ENCODE measurements around the gene HLA-F.

Gene HLA-F

DNA sequence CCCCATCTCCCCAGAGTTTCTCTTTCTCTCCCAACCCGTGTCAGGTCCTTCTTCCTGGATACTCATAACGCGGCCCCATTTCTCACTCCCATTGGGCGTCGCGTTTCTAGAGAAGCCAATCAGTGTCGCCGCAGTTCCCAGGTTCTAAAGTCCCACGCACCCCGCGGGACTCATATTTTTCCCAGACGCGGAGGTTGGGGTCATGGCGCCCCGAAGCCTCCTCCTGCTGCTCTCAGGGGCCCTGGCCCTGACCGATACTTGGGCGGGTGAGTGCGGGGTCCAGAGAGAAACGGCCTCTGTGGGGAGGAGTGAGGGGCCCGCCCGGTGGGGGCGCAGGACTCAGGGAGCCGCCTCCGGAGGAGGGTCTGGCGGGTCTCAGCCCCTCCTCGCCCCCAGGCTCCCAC, at the start of gene HLA-F:
Gene HLA-F, plus strand, starts transcription at position 173 of the 404 bp plus-strand sequence. Its CDS starts 30 bp downstream, at position 203.
- peak; percentile 69 for DNase-seq (ENCODE audit: low read depth)

DNA sequence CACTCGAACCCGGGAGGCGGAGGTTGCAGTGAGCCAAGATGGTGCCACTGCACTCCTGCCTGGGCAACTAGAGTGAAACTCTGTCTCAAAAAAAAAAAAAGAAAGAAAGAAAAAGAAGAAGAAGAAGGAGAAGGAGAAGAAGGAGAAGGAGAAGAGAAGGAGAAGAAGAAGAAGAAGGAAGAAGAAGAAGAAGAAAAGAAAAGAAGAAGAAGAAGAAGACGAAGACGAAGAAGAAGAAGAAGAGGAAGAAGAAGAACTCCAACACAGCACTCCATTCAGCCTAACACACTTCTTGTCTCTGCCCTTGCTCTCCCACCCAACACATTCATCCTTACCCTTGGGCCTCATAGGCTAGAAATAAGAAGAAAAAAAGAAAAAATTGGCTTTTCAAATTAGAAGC, 49.2 kb upstream of the HLA-F start:
- DNase-seq (ENCODE audit: low read depth): no peak

DNA sequence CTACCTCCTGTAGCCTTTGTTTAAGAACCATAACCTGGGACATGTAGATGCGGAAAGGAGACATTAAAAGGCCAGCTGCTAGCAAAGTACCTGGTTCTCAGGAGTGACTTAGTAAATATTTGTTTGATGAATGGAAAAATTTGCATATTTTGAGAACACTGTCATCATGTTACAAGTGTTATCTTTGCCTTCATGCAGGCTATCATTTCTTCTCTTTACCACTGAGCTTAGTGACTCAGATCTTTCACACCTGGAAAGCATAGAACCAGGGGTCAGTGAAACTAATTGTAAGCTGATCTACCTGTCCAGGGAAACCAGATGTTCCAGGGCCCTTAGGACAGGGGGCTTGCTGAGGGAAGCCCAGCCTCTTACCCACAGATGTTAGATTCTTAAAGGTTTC, 47.7 kb upstream of the HLA-F start:
- DNase-seq (ENCODE audit: low read depth): no peak

DNA sequence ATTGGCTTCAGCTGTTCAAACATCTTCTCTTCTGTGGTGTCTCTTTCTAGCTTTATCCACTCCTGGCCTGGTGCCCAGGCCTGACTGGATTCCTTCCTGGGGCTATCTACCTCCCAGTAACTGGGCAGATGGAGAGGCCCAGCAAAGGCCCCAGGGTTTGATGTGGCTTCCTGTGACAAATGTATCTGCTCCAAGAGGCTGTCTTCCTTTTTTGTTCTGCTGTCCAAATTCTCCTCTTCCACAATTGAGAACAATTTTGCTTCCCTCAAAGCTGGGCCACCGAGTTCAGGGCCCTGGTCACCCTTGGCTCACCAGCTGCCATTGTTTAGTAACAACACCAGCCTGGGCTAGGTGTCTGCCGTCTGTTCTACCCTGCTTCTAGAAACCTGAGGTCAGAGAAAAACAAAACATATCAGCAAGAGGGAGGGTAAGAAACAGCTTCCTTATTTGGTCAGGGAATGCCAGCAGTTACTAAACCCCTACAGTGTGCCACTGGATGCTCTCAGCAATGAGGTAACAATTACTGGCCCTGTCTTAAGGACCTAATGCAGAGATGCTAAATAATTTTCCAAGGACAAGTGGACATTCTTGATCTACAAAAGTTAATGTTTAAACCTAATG, 46.1 kb upstream of the HLA-F start:
- DNase-seq (ENCODE audit: low read depth): no peak

DNA sequence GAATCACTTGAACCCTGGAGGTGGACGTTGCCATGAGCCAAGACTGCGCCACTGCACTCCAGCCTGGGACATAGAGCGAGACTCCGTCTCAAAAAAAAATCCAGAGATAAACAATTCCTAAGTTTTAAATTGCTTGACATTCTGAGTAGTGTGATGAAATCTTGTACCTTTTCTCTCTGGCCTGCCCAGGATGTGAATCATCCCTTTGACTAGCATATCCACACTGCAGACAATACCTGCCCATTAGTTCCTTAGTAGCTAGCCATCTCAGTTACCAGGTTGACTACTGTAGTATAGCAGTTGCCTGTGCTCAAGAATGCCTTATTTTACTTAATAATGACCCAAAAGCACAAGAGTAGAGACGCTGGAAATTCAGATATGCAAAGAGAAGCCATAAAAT, 45.1 kb upstream of the HLA-F start:
- DNase-seq (ENCODE audit: low read depth): no peak

DNA sequence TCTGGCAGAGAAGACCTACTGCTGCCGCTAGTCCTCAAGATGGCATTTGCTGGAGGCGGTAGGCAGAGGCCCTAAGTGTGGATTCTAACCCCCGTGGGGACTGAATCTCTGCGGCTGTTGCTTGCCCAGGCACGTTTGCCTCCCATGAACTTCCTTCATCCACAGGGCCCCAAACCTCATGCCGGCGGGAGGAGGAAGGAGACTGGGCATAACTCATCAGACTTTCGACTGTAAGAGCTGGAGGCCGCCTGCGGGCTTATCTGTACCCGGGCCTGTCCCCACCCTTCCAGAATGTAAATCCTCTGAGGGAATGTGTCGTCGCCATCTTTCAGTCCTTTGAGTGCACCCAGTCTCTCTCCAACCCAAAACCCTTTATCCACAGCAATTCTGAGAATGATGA, 43.3 kb upstream of the HLA-F start:
- no peak for DNase-seq (ENCODE audit: low read depth)

DNA sequence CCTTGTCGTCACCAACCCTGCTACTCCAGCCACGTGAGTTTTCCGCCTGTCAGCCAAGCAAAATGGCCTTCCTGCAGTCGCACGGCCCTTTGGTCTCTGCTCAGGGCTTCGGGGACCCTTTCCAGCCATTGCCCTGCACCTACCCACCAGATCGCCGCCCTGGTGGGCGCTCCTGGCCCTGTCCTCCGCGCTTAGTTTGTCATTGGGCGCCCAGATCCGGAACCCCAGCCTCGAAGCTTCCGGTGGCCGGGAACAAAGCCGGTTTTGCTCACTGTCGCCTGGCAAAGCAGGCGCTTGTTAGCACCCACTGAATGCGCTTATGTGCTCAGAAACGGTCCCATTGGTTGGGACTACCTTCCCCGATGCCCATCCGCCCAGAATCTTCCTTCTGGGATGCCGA, 42.8 kb upstream of the HLA-F start:
- no peak for DNase-seq (ENCODE audit: low read depth)

DNA sequence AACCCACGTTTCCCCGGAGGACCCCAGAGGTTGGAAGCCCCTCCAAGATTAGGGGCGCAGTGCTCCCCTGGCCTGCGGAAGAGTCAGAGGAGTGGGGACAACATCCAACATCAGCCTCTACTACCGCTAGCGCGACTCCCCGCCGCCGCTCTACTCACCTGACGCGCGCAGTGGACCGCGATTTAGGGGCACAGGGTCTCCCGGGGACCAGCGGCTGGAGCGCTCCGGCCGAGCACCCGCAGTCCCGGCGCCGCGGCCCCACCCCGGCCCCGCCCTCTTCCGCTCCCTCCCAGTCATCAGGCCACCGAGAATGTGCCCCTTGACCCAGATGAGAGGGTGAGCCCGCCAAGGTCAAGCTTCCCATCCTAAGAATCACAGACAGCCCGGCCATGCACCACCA, 42.3 kb upstream of the HLA-F start, which contains the start of gene ZFP57:
Gene ZFP57, minus strand, starts transcription at position 249 of the 400 bp plus-strand sequence. CDS start 4,149 bp downstream, outside the sequence.
- DNase-seq (ENCODE audit: low read depth): no peak

DNA sequence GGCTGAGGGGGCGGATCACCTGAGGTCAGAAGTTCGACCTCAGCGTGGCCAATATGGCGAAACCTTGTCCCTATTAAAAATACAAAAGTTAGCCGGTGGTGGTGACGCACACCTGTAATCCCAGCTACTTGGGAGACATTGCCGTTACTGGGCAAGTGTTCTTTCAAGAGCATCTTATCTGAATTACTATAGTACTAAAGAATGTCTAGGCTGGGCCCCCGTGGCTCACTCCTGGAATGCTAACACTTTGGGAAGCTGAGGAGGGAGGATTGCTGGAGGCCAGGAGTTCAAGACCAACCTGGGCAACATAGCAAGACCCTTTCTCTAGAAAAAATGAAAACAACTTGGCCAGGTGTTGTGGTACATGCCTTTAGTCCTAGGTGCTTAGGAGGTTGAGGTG, 41.4 kb upstream of the HLA-F start:
- no peak for DNase-seq (ENCODE audit: low read depth)

DNA sequence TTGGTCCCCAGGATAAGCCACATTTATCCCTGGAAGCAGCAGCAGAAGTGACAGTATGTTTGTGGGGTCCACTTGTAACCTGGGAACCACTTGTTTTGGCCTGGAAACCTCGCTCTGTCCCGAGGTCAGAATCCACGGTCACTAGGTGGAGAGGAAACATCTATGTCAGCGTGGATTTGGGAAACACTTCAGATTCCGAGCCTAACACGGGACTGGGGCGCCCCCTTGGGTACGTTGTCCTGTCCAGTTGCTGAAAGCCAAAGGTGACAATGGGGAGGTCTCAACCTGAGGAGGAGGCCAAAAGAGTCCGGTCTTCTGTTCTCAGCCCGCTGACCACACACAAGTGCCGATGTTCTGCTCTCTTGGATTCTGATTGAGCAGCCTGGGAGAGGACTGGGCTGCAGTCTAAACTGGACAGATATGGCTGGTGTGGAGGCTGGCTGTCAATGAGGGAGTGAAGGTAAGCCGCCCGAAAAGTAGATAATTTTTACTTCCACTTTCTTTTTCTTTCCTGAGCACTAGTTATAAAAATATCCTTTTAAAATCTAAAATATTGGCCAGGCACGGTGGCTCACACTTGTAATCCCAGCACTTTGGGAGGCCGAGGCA, 37.4 kb upstream of the HLA-F start:
- DNase-seq (ENCODE audit: low read depth): no peak

DNA sequence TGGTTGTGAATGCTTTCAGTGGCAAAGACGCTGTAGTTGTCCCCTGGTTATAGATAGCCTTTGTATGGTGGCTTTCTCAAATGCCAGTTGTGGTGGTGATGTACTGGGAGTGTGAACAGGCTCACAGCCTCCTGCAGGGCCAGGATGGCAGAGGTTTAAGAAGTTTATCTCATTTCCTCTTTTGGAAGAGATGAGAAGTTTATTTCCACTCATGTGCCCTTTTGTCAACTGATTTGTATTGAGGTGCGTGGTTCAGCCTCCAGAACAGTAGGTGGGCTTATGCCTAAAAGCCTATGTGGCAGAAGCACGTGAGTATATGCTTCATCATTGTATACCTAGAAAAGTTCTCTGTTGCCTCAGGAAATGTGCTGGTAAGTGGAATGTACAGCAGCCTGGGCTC, 28.6 kb upstream of the HLA-F start:
- DNase-seq (ENCODE audit: low read depth): no peak

DNA sequence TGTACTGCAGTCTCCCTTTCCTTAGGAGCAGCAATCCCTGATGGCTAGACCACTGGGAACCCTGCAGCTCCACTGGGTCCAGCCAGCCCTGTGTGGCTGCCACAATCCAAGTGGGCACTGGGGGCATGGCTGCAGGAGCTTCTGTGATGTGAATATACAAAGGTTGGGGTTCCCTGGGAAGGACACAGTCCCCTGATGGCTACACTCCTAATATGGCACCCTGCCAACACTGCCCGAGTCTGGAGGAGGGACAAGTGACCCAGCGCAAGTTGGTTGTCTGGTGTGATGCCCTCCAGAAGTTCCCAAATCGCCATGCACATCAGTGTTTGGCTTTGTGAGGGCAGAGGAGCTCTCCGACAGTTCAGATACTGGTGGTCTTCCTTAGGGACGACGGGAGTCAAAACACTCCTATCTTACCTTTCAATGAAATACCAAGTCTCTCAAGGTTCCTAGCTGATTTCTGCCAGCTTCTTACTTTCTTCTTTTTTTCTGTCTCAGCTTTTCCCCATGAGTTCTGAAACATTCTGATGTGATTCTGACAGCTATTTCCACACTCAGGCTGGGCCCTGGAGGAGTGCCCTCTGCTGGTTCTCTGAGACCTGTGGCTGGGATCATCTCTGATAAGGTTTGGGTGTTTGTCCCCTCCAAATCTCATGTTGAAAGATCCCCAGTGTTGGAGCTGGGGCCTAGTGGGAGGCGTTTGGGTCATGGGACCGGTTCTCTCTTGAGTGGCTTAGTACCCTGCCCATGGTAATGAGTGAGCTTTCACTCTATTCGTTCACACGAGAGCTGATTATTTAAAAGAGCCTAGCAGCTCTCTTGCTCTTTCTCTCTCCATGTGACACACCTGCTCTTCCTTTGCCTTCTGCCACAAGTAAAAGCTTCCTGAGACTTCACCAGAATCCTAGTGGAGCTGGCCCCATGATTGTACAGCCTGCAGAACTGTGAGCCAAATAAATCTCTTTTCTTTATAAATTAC, 26.8 kb upstream of the HLA-F start:
- DNase-seq (ENCODE audit: low read depth): no peak

DNA sequence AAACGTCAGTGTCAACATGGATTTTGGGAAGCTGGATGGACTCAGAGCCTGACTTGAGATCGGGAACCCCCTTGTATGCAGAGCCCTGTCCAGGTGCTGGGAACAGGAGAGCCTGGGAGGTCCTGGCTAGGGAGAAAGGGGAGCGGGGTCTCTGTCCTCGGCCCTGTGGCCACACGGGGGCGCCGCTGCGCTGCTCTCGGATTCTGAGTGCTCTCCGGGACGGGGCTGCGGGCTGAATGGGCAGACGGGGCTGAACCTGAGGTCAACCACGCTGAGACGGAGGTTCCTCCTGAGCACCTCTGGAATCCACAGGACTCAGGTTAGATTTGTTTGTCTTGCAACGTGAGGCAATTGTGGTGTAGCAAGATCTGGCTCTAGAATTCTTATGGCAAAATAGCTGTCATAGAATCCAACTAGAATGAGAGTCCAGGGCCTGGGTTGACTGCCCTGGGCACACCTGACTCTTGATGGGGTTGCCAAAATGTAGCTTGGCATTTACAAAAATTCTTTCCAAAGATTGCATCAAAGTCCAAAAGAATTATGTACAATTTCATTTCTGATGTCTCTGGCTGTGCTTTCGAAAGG, 20.6 kb upstream of the HLA-F start:
- peak; percentile 69 for DNase-seq (ENCODE audit: low read depth)

DNA sequence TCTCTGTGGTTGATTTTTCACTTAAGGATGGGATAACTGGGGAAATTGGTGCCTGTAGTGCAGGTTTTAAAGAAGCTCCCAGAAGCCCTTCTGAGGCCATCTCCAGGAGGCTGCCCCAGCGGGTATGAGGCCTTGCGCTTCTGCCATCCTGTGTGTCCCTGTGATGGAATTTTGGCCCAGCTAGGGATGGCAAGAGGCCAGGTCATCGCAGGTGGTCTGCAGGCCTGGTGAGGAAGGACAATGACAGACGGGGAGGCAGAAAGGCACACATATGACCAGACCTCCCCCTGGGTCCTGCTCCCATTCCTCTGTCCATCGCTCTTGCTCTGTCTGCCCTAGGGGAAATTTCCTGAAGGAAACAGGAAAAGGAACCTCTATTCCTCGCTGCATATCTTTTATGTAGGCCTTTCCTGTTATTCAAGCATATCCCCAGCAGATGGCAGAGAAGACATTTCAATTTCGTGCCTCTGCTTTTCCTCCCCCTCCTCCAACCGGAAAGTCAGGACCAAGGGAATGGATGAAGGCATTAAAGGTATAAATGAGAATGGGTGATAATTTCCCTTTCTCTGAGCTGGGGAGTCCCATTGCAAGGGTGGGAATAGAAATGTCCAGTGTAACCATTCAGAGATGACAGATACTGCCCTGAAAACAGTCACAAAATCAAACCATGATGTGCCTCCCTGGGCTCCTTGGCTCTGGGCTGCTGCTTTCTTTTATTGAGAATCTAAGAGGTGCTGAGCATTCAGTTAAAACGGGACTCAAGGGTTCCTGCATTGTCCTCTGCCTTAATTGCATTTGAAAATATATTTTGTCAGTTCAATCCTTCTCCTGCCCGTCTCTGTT, 17.6 kb upstream of the HLA-F start:
- DNase-seq (ENCODE audit: low read depth): no peak

DNA sequence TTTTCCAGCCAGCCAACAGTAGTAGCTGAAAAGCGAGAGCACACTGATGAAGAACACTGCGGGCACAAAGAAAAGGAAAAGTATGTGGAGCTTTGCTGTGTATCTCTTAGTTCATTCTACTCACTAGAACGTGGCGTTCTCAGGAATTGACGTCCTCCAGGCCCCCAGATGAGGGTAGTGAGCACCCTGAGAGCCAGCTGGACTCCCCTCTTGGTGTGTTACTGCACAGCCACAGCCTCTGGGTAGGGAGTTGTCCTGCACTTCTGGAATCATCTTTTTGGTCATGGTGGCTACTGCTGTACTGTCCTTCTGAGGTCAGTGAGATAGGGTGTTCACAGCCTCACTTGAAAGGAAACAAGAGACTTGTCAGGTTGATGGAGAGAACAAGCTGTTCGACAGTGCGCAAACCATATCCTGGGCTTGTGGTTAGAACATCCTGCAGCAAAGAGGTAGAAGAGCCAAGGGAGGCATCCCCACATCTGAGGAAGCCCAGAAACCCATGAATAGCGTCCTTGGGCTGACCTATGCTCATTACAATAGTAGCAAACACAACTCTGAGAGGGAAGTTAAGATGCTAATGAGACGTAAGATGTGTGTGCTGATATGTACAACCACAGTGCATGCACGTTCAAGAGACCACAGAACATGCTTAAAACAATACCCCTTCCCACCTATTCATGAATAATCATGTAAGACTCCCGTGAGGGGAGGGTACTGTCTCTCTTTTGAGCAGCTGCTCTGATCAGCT, 14.6 kb upstream of the HLA-F start:
- peak; percentile 58 for DNase-seq (ENCODE audit: low read depth)

DNA sequence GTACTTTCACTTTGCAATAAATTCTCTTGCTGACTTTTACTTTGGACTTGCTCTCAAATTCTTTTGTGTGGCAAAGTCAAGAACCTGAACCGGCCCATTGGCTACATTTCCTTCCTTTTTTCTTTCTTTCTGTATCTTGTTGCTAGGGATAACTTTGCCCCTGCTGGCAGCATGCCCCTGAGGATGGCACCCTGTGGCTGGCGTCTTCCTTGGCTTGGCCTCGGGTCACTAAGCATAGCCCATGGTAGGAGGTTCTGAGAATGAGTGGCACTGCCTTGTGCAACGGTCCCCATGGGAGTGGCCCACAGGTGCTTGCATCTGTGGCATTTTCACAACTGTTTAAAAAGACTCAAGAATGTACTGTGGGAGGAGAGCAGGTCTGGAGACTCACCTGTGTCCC, 14.0 kb upstream of the HLA-F start:
- DNase-seq (ENCODE audit: low read depth): no peak

DNA sequence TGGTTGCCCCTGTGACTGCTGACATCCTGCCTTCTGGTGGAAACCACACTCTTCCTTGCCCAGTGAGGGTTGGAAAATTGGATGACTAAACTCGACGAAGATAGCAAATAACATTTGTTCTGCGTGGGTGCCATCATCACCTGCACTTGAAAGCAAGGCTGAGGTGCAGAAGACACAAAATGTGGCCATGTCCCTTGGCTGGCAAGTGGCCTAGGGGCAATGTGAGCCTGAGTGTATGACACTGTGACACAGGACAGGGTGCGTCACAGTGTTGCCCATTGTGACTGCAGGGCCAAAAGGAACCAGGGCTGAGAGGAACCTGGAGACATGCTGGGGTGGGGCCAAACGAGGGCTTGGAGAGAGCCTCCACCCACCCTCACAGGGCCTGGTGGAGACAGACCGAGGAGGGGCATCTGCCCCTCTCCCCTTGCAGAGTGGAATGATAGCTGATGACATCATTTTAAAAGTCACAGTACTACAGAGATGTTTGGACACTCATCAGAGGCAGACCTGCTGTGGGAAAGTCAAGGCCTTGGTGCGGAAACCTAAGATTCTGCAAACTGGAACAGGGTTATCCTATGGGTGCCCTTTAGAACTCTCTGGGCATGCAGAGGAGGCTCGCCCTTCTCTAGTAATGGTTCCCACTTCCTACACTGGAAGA, 12.8 kb upstream of the HLA-F start:
- no peak for DNase-seq (ENCODE audit: low read depth)

DNA sequence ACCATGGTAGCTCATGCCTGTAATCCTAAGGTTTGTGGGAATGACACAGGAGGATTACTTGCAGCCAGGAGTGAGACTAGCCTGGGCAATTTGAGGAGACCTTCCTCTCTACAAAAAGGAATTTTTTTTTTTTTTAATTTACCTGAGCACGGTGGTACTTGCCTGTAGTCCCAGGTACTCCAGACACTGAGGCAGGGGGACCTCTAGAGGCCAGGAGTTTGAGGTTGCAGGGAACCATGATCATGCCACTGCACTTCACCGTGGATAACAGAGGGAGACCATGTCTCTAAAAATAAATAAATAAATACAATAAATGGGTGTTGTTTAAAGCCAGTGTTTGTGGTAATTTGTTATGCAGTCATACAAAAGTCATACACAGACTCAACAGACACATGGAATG, 2.4 kb upstream of the HLA-F start:
- DNase-seq (ENCODE audit: low read depth): no peak

DNA sequence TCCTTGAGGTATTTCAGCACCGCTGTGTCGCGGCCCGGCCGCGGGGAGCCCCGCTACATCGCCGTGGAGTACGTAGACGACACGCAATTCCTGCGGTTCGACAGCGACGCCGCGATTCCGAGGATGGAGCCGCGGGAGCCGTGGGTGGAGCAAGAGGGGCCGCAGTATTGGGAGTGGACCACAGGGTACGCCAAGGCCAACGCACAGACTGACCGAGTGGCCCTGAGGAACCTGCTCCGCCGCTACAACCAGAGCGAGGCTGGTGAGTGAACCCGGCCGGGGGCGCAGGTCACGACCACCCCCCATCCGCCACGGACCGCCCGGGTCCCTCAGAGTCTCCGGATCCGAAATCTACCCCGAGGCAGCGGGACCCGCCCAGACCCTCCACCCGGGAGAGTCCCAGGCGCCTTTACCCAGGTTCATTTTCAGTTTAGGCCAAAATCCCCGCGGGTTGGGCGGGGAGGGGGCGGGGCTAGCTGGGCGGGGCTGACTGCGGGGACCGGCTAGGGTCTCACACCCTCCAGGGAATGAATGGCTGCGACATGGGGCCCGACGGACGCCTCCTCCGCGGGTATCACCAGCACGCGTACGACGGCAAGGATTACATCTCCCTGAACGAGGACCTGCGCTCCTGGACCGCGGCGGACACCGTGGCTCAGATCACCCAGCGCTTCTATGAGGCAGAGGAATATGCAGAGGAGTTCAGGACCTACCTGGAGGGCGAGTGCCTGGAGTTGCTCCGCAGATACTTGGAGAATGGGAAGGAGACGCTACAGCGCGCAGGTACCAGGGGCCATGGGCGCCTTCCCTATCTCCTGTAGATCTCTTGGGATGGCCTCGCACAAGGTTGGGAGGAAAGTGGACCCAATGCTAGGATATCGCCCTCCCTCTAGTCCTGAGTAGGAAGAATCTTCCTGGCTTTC, 693 bp downstream of the HLA-F start:
- DNase-seq (ENCODE audit: low read depth): peak; percentile 58

All from activated T-helper 1 cell treated with Interleukin-2 at 50 U/mL for 16 hours (primary cell).